Esophagus muscularis mucosa (tissue), 4 donors: ENCODE results near the gene TAF1C.

Experiments used
- EP300 ChIP-seq: sonication (generic); formaldehyde crosslinking; IDR thresholded peaks from one replicate; pipeline ENCODE4 v1.6.1; 2017; ENCODE audit warnings: antibody characterized with exemption
- POLR2A ChIP-seq: fragments of 450-650 bp; IDR thresholded peaks from one replicate; pipeline ENCODE4 v1.6.1; 2017; ENCODE audit warnings: antibody characterized with exemption, moderate library complexity, mild to moderate bottlenecking, low read depth
- POLR2AphosphoS5 ChIP-seq, 2 donors: sonication (generic); formaldehyde crosslinking; IDR thresholded peaks; one replicate each; pipeline ENCODE4 v1.6.1; 2017; ENCODE audit warnings: antibody characterized with exemption in 2 of 2
- TF ChIP-seq, protein P1 (sequence below), 3 experiments: fragments of 200-600 bp in 2 of 3; fragments of 450-650 bp in 1 of 3; sonication (generic) in 2 of 3; IDR thresholded peaks; one replicate each; pipeline ENCODE4 v1.5.1; 2017 to 2019; ENCODE audit warnings: antibody characterized with exemption in 3 of 3, mild to moderate bottlenecking in 2 of 3, moderate library complexity in 1 of 3

DNA sequence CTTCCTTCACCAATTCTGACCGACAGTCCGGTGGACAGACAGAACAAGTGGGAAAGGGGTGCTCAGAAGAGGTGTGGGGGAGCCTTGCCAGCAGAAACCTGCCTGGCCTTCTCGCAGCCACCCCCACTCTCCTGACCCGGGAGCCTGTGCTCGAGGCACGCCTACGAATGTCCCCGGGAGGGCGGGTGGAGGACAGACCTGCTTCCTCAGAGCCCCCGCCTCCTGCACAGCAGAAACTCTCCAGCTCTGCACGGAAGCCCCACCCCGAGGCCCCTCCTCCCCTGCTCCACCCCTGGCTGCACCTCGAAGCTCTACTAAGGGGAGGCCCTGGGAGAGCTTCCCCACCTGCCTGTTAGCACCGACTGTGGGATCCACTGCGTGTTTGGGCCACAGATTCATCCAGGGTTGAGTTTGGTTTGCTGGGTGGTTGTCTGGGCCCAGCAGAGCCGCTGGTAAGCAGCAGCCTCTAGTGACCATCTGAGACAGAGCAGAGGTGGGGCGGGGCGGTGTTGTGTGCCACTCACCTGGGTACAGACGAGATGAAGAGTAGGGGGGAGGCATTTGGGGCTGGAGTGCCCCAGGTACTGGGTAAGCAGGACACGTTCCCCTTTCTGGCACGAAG, 6.2 kb downstream of the TAF1C start:
- TF ChIP-seq, protein P1, sequence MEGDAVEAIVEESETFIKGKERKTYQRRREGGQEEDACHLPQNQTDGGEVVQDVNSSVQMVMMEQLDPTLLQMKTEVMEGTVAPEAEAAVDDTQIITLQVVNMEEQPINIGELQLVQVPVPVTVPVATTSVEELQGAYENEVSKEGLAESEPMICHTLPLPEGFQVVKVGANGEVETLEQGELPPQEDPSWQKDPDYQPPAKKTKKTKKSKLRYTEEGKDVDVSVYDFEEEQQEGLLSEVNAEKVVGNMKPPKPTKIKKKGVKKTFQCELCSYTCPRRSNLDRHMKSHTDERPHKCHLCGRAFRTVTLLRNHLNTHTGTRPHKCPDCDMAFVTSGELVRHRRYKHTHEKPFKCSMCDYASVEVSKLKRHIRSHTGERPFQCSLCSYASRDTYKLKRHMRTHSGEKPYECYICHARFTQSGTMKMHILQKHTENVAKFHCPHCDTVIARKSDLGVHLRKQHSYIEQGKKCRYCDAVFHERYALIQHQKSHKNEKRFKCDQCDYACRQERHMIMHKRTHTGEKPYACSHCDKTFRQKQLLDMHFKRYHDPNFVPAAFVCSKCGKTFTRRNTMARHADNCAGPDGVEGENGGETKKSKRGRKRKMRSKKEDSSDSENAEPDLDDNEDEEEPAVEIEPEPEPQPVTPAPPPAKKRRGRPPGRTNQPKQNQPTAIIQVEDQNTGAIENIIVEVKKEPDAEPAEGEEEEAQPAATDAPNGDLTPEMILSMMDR (IDR thresholded peaks at IDR 0.05), result no peak
- peak in 1 of 2 donors; percentile 13 for TF ChIP-seq POLR2AphosphoS5 (IDR thresholded peaks at IDR 0.05)
- no peak for TF ChIP-seq POLR2A
- no peak for TF ChIP-seq EP300
